ENCODE data around the gene RPS25.

DNA sequence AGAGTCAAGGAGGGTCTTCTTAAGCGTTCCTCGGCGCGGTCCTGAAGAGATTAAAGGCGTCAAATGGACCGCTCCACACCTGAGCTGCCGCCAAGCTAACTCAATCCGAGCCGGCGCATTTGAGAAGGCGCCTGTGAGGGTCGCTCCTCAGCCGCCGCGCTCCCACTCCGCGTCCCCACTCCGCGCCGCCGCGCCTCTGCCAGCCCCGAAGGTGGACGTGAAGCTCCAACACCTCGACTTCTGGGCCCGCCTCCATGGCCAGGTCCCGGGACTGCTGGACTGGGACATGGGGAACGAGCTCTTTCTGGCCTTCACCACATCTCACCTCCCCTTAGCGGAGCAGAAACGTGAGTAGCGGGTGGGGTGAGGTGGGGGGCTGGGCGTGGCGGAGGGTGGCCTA lies 46.5 kb downstream of the RPS25 start, which contains the start of gene FOXR1:
- TF ChIP-seq POLR2A (IDR thresholded peaks at IDR 0.05): no peak
- TF ChIP-seq, protein P1, sequence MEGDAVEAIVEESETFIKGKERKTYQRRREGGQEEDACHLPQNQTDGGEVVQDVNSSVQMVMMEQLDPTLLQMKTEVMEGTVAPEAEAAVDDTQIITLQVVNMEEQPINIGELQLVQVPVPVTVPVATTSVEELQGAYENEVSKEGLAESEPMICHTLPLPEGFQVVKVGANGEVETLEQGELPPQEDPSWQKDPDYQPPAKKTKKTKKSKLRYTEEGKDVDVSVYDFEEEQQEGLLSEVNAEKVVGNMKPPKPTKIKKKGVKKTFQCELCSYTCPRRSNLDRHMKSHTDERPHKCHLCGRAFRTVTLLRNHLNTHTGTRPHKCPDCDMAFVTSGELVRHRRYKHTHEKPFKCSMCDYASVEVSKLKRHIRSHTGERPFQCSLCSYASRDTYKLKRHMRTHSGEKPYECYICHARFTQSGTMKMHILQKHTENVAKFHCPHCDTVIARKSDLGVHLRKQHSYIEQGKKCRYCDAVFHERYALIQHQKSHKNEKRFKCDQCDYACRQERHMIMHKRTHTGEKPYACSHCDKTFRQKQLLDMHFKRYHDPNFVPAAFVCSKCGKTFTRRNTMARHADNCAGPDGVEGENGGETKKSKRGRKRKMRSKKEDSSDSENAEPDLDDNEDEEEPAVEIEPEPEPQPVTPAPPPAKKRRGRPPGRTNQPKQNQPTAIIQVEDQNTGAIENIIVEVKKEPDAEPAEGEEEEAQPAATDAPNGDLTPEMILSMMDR (IDR thresholded peaks at IDR 0.05): no peak

Data from right lobe of liver (tissue), 4 donors.